Measurements from ENCODE around the gene DDA1.
A peak's percentile ranks its signal among the peaks of the same experiment; 100 is the strongest.

DDA1 gene

DNA sequence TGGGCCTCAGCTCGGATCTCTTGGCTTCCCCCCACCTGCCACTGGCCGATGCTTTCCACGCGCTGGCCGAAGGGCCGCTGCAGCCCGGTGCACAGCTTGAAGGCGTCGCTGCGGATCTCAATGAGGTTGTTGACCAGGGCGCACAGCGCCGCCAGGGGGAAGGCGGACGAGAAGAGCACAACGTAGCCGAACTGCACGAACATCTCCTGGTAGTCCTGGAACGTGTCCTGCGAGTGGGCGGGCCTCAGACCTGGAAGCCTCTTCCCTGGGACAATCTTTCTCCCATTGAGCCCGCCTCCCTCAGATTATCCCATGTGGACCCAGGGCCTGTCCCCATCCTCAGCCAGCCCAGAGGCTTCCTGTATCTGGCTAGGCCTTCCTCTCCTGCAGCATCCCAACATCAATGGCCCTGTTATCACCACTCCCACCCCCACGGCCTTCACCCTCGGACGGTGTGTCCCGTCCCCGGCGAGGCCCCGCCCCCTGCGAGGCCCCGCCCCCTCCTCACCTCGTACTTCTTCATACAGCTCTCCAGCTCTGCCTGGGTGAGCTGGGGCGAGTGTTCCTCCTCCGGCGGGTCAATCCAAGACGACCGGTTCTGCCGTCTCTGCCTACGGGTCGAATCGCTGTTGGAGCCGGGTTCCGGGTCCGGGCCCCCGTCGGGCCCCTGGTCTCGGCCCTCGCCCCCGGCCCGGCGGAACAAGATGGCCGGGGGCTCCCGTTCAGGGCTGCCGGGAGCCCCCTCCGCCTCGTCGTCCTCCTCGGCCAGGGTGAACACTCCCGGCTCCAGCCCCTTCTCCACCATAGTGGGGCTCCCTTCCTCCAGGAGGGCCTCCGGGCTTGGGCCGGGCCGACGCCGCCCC lies 18.5 kb downstream of the DDA1 start:
- Mint-ChIP-seq H3K27ac (peak overlapping the region; percentile 48), H3K9me3 (peaks cover 2% of the 10 kb centered on the region), H3K36me3 (peaks cover under 1% of the 10 kb centered on the region), H3K4me3 (peak overlapping the region; percentile 71), H3K27me3 (peaks cover 30% of the 10 kb centered on the region), H3K4me1 (peaks cover 13% of the 10 kb centered on the region)
- ATAC-seq, result peak; percentile 75

DNA sequence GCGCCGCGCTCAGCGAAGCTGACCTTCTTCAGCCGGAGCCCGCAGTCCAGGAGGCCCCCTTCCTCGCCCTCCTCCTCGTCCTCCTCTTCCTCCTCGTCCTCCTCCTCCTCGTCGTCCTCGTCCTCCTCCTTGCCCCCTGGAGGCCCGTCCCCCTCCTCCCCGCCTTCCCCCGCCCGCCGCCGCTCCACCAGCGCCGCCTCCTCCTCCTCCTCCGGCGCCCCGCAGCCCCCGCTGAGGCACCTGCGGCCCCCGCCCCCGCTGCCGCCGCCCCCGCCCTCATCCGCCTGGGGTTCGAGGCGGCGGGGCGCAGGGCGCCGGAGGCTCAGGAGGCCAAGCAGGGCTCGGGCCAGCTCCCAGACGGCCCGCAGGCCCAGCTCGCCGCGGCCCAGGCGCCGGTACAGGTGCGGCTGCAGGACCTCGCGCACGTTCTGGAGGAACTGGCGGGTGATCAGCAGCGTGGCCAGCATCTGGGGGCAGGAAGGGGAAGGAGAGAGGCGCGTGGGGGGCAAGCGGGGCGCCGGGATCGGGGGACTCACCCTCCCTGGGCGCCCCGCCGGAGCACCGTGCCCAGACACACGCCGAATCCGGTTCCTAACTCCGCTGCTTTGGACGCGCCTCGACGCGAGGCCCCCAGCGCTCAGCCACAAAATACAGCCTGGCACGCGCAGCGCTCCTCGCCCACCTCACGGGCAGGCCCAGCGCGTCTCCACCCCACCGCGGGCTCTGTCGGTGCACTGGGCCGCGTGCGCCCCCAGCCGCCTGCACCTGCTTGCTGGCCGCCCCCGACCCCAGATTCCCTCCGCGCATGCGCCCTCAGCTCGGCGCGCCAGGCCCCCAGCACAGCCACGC lies 19.4 kb downstream of the DDA1 start:
- peak overlapping the region; percentile 48 for H3K27ac Mint-ChIP-seq
- peak; percentile 3 for ATAC-seq
- H3K27me3 Mint-ChIP-seq, result peaks cover 34% of the 10 kb centered on the region
- peak overlapping the region; percentile 71 for H3K4me3 Mint-ChIP-seq
- peaks cover 2% of the 10 kb centered on the region for H3K9me3 Mint-ChIP-seq
- peaks cover 19% of the 10 kb centered on the region for H3K4me1 Mint-ChIP-seq
- H3K36me3 Mint-ChIP-seq, result no peaks in the 10 kb centered on the region

DNA sequence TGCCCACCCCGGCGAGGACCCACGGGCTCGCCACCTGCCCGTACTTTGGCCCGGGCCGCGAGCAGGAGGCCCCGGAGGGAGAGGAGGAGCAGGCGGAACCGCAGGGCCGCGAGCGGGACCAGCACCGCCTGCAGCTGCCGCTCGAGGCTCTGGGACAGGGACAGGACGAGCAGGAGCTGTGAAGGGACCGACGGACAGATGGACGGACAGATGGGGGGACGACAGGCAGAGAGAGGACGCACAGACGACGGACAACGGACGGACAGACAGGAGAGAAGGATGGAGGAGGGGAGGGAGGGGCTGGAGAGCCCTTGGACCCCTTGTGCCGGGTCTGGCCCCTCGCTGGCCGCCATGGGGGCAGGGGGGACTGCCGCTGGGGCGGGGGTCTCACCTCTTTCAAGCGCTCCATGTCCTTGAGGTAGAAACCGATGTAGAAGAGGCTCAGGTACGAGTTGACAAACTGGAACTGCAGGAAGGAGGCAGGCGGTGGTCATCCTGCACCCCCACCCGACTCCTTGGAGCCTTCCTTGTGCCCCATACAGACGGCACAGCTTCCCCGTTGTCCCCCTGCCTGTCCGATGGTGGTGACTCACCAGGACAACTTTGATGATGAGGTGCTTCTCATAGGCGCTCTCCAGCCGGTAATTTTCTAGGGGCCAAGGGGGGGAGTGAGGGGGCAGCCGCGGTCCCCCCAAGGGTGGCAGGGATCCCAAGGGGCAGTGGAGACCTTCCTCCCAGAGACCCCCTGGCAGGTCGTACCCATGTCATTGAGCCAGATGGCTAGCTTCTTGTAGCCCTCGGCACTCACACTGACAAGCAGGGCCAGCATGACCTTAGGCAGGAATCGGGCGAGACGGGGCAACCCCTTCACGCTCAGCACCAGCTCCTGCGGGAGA lies 20.3 kb downstream of the DDA1 start:
- H3K36me3 Mint-ChIP-seq, result no peaks in the 10 kb centered on the region
- peaks cover 39% of the 10 kb centered on the region for H3K27me3 Mint-ChIP-seq
- no peak overlapping the region for H3K27ac Mint-ChIP-seq
- H3K9me3 Mint-ChIP-seq, result peaks cover 2% of the 10 kb centered on the region
- peak overlapping the region; percentile 21 for H3K4me3 Mint-ChIP-seq
- peaks cover 25% of the 10 kb centered on the region for H3K4me1 Mint-ChIP-seq
- no peak for ATAC-seq

DNA sequence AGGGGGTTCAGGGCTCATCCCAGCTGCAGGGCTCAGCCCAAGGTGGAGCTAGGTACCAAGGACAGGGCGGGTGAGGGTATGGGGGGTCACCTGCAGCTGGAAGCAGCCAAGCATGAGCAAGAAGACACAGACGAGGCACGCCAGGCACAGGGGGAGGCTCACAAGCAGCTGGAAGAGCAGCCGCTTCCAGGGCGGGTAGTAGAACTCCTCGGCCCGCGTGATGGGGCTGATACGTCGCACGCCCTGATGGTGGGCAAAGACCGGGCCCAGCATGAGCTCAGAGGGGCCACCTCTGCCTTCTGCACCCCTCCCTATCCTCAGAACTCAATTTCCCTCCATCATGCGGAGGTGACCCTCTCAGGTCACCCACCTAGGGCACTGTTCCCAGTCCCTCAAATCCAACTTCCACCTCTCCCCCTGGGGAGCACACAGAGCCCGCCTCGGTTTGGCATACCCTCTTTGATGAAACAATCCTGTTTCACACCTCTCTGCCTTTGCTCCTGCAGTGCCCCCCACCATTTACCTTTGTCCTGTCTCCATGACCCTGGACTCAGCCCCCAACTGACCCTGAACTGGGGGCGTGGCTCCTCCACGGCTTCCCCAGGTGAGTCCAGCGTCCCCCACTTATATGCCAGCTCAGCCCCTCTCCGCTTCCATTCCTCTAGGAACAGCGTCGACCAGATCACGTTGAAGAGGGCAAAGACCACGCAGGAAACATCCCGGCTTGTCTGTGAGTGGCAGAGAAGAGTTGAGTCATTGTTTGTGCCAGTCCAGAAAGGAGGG lies 21.1 kb downstream of the DDA1 start:
- Mint-ChIP-seq H3K27me3 (peaks cover 39% of the 10 kb centered on the region), H3K27ac (no peak overlapping the region), H3K4me3 (peak overlapping the region; percentile 22), H3K9me3 (peaks cover 2% of the 10 kb centered on the region), H3K4me1 (peaks cover 31% of the 10 kb centered on the region), H3K36me3 (no peaks in the 10 kb centered on the region)
- ATAC-seq, result no peak

DNA sequence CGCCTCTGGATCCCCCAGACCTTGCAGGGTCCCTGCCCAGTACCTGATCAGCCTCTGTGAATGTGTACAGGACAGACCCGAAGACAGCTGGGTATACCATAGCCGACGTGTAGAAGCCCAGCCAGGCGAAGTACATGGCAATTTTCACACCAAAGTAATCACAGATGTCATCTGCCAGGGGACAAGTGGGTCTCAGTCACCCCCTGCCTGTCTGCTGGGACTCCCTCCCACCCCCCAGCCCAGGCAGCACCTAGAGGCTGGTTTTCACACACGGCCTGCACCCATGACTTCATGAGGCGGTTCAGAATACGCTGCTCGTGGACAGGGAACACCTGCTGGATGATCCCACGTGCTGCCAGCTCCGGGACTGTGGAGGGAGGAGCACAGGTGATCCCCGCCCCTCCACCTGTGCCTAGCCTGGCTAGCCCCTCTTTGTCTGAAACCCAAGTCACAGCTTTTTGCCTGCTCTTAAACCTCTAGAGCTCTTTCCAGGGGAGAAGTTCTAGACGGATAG lies 21.7 kb downstream of the DDA1 start:
- Mint-ChIP-seq H3K4me3 (no peak overlapping the region), H3K9me3 (peaks cover 2% of the 10 kb centered on the region), H3K27me3 (peaks cover 39% of the 10 kb centered on the region)

DNA sequence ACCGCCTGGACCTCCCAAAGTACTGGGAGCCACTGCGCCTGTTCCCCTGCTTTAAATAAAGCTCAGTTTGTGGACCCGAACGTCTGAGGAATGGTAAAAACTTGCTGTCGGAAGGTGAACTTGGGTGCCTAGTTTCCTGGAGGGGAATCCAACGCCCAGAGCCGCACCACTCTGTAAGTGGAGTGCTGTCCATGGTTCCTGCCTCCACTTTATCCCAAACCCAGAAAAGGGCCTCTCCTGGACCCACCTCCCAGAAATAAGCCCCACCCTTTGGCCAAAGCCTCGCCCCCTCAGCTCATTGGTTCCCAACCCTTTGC lies 23.0 kb downstream of the DDA1 start:
- peaks cover 40% of the 10 kb centered on the region for H3K4me1 Mint-ChIP-seq
- ATAC-seq, result no peak
- peaks cover 39% of the 10 kb centered on the region for H3K27me3 Mint-ChIP-seq
- no peak overlapping the region for H3K4me3 Mint-ChIP-seq
- no peak overlapping the region for H3K27ac Mint-ChIP-seq
- peaks cover 2% of the 10 kb centered on the region for H3K9me3 Mint-ChIP-seq
- no peaks in the 10 kb centered on the region for H3K36me3 Mint-ChIP-seq

More for the DNA sequence above, 21.7 kb downstream of the DDA1 start:
- H3K27ac Mint-ChIP-seq, result no peak overlapping the region
- H3K4me1 Mint-ChIP-seq, result peaks cover 32% of the 10 kb centered on the region
- H3K36me3 Mint-ChIP-seq, result no peaks in the 10 kb centered on the region
- ATAC-seq, result no peak

DNA sequence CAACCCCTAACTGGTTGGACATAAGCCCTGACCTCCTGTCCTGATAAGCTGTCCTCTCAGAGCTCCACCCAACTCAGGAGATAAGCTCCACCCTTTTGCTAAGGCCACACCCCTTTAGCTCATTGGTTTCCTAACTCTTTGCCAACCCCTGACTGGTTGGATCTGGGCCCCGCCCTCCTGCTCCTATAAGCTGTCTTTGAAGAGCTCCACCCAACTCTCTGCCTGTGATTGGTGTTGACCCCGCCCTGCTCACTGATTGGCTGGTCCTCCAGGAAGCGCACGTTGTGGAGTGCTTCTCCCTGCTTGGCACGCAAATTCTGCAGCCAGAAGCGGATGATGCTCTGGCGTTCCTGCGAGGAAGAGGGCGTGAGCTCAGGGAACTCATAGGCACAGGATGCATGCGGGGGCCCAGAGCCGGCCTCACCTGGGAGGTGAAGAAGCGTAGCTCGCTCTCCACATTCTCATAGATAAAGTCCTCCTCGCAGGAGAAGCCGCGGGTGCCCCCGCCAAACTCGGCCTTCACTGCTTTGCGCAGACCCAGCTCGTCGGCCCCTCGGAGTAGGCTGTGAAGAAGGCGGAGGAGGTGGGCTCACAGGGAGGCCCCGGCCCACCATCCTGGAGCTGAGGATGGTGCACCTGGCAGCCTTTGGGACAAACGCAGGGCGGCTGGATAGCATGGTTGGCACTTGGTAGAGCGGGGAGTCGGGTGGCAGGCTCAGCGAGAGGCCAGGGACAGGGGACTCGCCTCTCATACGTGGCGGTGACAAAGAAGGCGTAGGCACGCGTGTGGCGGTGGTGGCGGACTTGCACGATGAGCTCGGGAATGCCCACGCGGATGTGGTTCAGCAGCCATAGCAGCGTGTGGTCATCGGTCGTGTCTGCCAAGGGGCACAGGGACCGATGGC lies 23.6 kb downstream of the DDA1 start:
- no peak overlapping the region for H3K4me3 Mint-ChIP-seq

DNA sequence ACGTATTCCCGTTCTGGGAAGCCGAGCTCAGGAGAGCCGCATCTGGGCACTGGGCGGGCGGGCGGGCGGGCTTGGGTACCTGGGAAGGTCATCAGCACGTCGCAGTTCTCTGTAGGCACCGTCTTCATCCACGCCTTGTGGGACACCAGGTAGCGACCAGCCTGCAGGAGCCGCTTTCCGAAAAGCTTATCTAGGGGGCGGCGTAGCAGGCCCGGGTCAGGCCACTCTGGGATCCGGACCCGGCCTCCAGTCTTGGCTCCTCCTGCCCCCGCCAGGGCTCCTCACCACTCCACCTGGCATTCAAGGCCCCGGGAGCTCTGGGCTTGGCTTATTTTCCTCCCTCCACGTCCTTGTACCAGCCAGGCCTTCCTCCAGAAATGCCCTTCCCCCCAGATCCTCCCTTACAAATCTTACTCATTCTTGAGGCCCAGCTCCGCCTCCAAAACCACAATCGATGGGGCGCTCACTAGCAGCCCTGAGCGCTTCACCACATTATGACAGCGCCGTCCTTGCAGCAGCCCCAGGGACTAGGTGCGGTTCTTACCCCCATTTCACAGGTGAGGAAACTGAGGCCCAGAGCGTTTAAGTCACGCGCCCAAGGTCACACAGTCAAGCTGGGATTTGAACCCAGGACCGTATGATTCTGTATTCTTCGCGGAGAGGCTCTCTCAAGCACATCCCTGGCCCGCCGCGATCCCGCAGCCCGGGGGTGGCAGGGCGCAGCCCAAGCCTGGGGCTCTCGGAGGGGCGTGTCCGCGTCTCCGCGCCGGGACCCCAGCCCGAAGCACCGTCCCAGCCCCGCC lies 24.4 kb downstream of the DDA1 start:
- Mint-ChIP-seq H3K27ac (peak overlapping the region; percentile 26), H3K9me3 (peaks cover 2% of the 10 kb centered on the region), H3K4me1 (peaks cover 49% of the 10 kb centered on the region), H3K4me3 (peak overlapping the region; percentile 24), H3K27me3 (peaks cover 39% of the 10 kb centered on the region), H3K36me3 (no peaks in the 10 kb centered on the region)
- peak; percentile 31 for ATAC-seq

More for the DNA sequence above, 23.6 kb downstream of the DDA1 start:
- Mint-ChIP-seq H3K27me3 (peaks cover 39% of the 10 kb centered on the region), H3K4me1 (peaks cover 40% of the 10 kb centered on the region), H3K36me3 (no peaks in the 10 kb centered on the region), H3K9me3 (peaks cover 2% of the 10 kb centered on the region), H3K27ac (no peak overlapping the region)
- no peak for ATAC-seq

DNA sequence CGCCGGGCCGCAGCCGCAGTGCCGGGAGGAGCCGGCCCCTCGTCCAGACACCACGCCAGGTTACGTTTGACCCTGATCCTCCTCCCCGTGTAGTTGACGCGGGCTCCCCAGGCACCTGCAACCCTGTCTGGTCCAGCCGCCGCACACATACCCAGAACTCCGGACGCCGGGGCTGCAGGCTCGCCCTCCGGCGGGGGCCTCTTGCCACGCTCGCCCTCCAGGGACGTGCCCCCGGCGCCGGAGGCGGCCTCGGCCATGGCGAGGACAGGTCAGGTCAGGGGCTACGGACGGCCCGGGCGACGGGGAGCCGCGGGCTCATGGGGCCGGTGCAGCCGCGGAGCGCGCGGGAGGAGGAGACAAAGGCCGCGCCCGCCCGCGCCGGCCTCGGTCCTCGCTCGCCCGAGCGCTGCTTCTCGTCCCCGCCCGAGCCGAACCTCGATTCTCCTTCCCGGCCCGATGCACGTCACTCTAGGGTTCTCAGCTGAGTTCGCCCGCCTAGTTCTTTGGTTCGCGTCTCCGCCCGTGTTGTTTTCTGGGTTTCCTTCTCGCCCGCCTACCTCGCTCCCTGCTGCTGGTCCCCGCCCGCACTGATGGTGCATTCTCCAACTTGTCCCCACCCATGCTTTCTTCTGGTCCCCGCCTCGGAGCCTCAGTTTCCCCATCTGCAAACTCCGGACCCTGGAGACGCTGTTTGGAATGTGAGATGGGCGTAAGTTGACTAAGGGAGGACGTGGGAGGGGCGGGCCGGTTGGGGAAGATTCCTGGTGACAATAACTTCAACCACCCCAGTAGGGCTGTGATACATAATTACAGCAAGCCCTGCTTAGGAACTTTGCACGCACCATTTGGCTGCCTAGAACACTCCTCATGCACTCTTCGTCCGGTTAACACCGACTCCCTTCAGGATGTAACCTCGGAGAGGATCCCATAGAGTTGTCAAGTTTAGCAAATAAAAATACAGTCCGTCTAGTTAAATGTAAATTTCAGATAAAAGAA lies 25.3 kb downstream of the DDA1 start, which contains the start of gene ANO8:
TSS of gene ANO8 (minus strand) at position 442 of the 996 bp plus-strand sequence. CDS start at position 257, 185 bp downstream.
- Mint-ChIP-seq H3K4me1 (peaks cover 49% of the 10 kb centered on the region), H3K27me3 (peaks cover 37% of the 10 kb centered on the region), H3K36me3 (no peaks in the 10 kb centered on the region), H3K4me3 (peak within 1 kb of the TSS; percentile 77), H3K27ac (peak within 1 kb of the TSS; percentile 26), H3K9me3 (peaks cover 2% of the 10 kb centered on the region)
- peak; percentile 82 for ATAC-seq

DNA sequence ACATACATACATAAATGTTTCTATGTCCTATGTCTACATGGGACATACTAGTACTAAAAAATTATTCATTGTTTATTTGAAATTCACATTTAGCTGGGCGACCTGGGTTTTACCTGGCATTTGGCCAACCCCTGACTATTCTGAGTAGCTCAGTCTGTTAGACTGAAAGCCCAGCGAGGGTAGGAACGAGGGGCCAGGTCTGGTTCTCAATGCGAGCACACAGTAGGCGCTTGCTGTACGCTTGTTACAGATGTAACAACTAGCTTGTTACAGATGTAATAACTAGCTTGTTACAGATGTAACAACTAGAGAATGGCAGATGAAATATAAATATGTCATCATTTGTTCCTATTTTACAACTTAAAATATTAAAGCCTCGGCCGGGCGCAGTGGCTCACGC lies 26.2 kb downstream of the DDA1 start:
- Mint-ChIP-seq H3K4me1 (peaks cover 48% of the 10 kb centered on the region), H3K4me3 (no peak overlapping the region), H3K27me3 (peaks cover 29% of the 10 kb centered on the region), H3K36me3 (peaks cover 5% of the 10 kb centered on the region), H3K9me3 (peaks cover 2% of the 10 kb centered on the region), H3K27ac (no peak overlapping the region)
- ATAC-seq, result no peak

DNA sequence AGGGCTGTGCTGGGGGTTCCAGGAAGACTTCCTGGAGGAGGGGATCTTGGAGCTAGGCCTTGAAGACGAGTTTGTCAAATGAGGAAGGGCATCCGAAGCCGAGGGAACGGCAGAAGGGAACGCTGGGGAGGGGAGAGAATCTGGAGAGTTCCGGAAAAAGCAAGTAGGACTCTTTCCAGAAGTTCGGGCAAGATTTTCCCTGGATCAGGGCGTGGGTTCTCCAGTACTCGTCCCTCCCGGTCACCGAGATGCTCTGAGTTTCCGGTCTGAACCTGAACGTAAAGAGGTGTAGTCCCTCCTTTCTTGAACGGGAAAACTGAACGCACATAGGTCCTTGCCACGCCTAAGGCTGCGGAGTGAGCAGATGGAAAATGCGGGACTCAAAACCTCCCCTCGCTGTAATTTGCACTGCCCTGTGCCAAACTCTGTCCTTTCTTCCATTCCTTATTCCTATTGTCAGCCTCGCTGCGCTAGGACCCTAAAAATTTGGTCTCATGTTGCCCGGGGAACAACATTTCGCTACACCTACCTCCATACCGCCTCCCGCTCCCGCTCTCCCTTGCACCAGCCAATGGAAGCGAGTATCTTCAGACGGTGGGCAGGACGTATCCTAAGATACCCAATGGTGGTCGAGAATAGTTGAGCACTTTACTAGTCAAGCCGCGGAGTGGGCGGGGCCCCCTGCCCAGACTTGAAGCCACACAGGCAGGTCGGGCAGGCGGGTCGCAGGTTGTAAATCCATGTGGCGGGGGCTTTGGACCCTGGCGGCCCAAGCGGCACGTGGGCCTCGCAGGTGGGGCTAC lies 27.7 kb downstream of the DDA1 start, which contains the start of gene GTPBP3:
TSS of gene GTPBP3 (plus strand) at position 682 of the 803 bp plus-strand sequence. CDS start at position 741, 59 bp downstream.
- ATAC-seq, result peak; percentile 95
- Mint-ChIP-seq H3K9me3 (peaks cover 2% of the 10 kb centered on the region), H3K4me1 (peaks cover 52% of the 10 kb centered on the region), H3K4me3 (peak within 1 kb of the TSS; percentile 97), H3K36me3 (peaks cover 15% of the 10 kb centered on the region), H3K27ac (peak within 1 kb of the TSS; percentile 96), H3K27me3 (peaks cover 20% of the 10 kb centered on the region)
